Measurements from ENCODE around the gene LDAH.

LDAH gene

GRCh38 chr2:20781656-20782265 lies 41.1 kb downstream of the LDAH start:
- no peak overlapping the region for H3K4me3 ChIP-seq (ENCODE audit: low read depth, low read length)

GRCh38 chr2:20771299-20771698 lies 51.6 kb downstream of the LDAH start:
- no peak overlapping the region for H3K4me3 ChIP-seq (ENCODE audit: low read depth, low read length)

GRCh38 chr2:20766798-20767644 lies 55.9 kb downstream of the LDAH start:
- no peak overlapping the region for H3K4me3 ChIP-seq (ENCODE audit: low read depth, low read length)

GRCh38 chr2:20766213-20766612 lies 56.7 kb downstream of the LDAH start:
- no peak overlapping the region for H3K4me3 ChIP-seq (ENCODE audit: low read depth, low read length)

GRCh38 chr2:20762945-20763683 lies 59.8 kb downstream of the LDAH start:
- H3K4me3 ChIP-seq (ENCODE audit: low read depth, low read length): no peak overlapping the region

- H3K4me3 ChIP-seq (ENCODE audit: low read depth, low read length): no peak overlapping the region
Observed at GRCh38 chr2:20759487-20759886, 63.4 kb downstream of the LDAH start.

- no peak overlapping the region for H3K4me3 ChIP-seq (ENCODE audit: low read depth, low read length)
Observed at GRCh38 chr2:20758997-20759396, 63.9 kb downstream of the LDAH start.

GRCh38 chr2:20757405-20758090 lies 65.4 kb downstream of the LDAH start:
- no peak overlapping the region for H3K4me3 ChIP-seq (ENCODE audit: low read depth, low read length)

- H3K4me3 ChIP-seq (ENCODE audit: low read depth, low read length): no peak overlapping the region
Observed at GRCh38 chr2:20755132-20755800, 67.6 kb downstream of the LDAH start.

GRCh38 chr2:20752293-20752692 lies 70.6 kb downstream of the LDAH start:
- no peak overlapping the region for H3K4me3 ChIP-seq (ENCODE audit: low read depth, low read length)

- no peak overlapping the region for H3K4me3 ChIP-seq (ENCODE audit: low read depth, low read length)
Observed at GRCh38 chr2:20747317-20747716, 75.6 kb downstream of the LDAH start.

GRCh38 chr2:20745924-20746555 lies 76.9 kb downstream of the LDAH start:
- H3K4me3 ChIP-seq (ENCODE audit: low read depth, low read length): no peak overlapping the region

- no peak overlapping the region for H3K4me3 ChIP-seq (ENCODE audit: low read depth, low read length)
Observed at GRCh38 chr2:20744366-20745335, 78.2 kb downstream of the LDAH start.

GRCh38 chr2:20738772-20739171 lies 84.1 kb downstream of the LDAH start:
- H3K4me3 ChIP-seq (ENCODE audit: low read depth, low read length): no peak overlapping the region

GRCh38 chr2:20737505-20737904 lies 85.4 kb downstream of the LDAH start:
- H3K4me3 ChIP-seq (ENCODE audit: low read depth, low read length): no peak overlapping the region

GRCh38 chr2:20728114-20728758 lies 94.7 kb downstream of the LDAH start:
- no peak overlapping the region for H3K4me3 ChIP-seq (ENCODE audit: low read depth, low read length)

GRCh38 chr2:20726913-20727312 lies 96.0 kb downstream of the LDAH start:
- H3K4me3 ChIP-seq (ENCODE audit: low read depth, low read length): no peak overlapping the region

GRCh38 chr2:20725782-20726181 lies 97.1 kb downstream of the LDAH start:
- no peak overlapping the region for H3K4me3 ChIP-seq (ENCODE audit: low read depth, low read length)
